NT2/D1 (cell line): ENCODE data around the gene RHBDL2.

Experiments used
- YY1 ChIP-seq: IDR thresholded peaks from 2 replicates; pipeline ENCODE4 v1.6.1; 2011; ENCODE audit not compliant: insufficient read length, insufficient read depth
- ZNF274 ChIP-seq: IDR thresholded peaks from 2 replicates; pipeline ENCODE4 v1.6.1; 2011; ENCODE audit warnings: mild to moderate bottlenecking, low read depth, low read length

DNA sequence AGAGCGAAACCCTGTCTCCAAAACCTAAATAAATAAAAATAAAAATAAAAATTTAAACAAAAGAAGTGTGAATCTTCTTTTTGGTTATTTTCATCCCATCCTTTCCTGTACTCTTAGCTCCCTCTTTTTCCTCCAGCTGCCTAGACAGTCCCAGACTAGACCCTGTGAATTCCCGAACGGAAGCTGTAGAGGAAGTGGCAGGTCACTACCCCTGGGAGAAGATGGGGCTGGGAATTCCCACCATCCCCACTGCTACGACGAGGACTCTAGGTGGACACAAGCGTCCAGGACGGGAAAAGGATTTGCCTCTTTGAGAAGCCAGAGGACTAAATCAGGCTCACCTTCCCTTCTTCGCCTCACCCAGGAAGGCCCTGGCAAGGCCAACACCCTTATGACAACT is 12.6 kb downstream of the RHBDL2 start:
- TF ChIP-seq YY1, result no peak
- TF ChIP-seq ZNF274, result no peak
